IMR-90 (cell line): ENCODE data around the gene BCAR1. TPM values are rescaled to one million over a fixed set of nuclear protein-coding genes. Genes with fewer than 3 reads are reported as not detected.

ENCODE experiments used
- ATAC-seq: fragments of 200-7000 bp; cut with Tn5 transposase; 2 replicates; pipeline ENCODE4 v1.9.1; 2020; ENCODE audit warnings: low read depth, mild to moderate bottlenecking, moderate library complexity
- BruUV-seq: library from RNA; stranded (reverse); fragments of 400-500 nt; replicated peaks from 2 replicates; lab custom pipeline; 2021; lab: Mats Ljungman, UMichigan
- CTCF ChIA-PET: fragments of 300-600 bp; formaldehyde crosslinking; extraction: SDS; loops from one replicate; lab custom pipeline; 2021; ENCODE audit warnings: antibody characterized with exemption; lab: Yijun Ruan, JAX
- POLR2A ChIA-PET: fragments of 300-600 bp; sonication (Branson Sonifier 250); formaldehyde crosslinking; loops from one replicate; lab custom pipeline; 2022; ENCODE audit warnings: antibody characterized with exemption; ENCODE audit not compliant: unreplicated experiment; lab: Charles Lee
- DNase-seq: peaks from one replicate; pipeline ENCODE4 v3.0.0; 2013
- H2AFZ ChIP-seq: replicated peaks from 2 replicates; pipeline ENCODE3; 2013; ENCODE audit warnings: low read length, mild to moderate bottlenecking; ENCODE audit not compliant: poor library complexity
- H2AK5ac ChIP-seq: 2 replicates; pipeline ENCODE4 v1.6.1; 2013; ENCODE audit warnings: low read depth, low read length, inconsistent platforms
- H2AK9ac ChIP-seq: replicated peaks from 2 replicates; pipeline ENCODE3; 2013; ENCODE audit warnings: mild to moderate bottlenecking, low read depth, low read length, moderate library complexity; ENCODE audit not compliant: poor library complexity
- H2BK120ac ChIP-seq: 2 replicates; pipeline ENCODE4 v1.6.1; 2013; ENCODE audit warnings: low read depth, low read length, inconsistent platforms
- H2BK15ac ChIP-seq: 3 replicates; pipeline ENCODE4 v1.6.1; 2013; ENCODE audit warnings: low read depth, low read length, inconsistent platforms
- H2BK20ac ChIP-seq: 2 replicates; pipeline ENCODE4 v1.6.1; 2013; ENCODE audit warnings: low read depth, mild to moderate bottlenecking, inconsistent platforms, low read length, moderate library complexity
- H2BK5ac ChIP-seq: 2 replicates; pipeline ENCODE4 v1.6.1; 2013; ENCODE audit warnings: mild to moderate bottlenecking, low read depth, low read length, inconsistent platforms; ENCODE audit not compliant: poor library complexity, severe bottlenecking
- H3K14ac ChIP-seq: replicated peaks from 2 replicates; pipeline ENCODE4 v1.6.1; 2013; ENCODE audit warnings: low read depth, low read length, inconsistent platforms
- H3K18ac ChIP-seq: 2 replicates; pipeline ENCODE4 v1.6.1; 2013; ENCODE audit warnings: low read depth, low read length, control low read depth
- H3K23ac ChIP-seq: 2 replicates; pipeline ENCODE4 v1.6.1; 2013; ENCODE audit warnings: low read depth, low read length, inconsistent platforms
- H3K27ac ChIP-seq: 2 replicates; pipeline ENCODE4 v1.5.1; 2013; ENCODE audit warnings: mild to moderate bottlenecking, control low read depth, low read length; ENCODE audit not compliant: insufficient read depth
- H3K27me3 ChIP-seq: 2 replicates; pipeline ENCODE4 v1.6.1; 2013; ENCODE audit warnings: low read length; ENCODE audit not compliant: control insufficient read depth, insufficient read depth
- H3K36me3 ChIP-seq: 2 replicates; pipeline ENCODE4 v1.6.1; 2013; ENCODE audit warnings: low read length, mixed read lengths; ENCODE audit not compliant: control insufficient read depth, insufficient read depth
- H3K4ac ChIP-seq: 2 replicates; pipeline ENCODE4 v1.6.1; 2013; ENCODE audit warnings: low read depth, low read length, inconsistent platforms
- H3K4me1 ChIP-seq: 2 replicates; pipeline ENCODE4 v1.6.1; 2013; ENCODE audit warnings: low read length, mixed read lengths; ENCODE audit not compliant: control insufficient read depth, insufficient read depth
- H3K4me2 ChIP-seq: 2 replicates; pipeline ENCODE4 v1.6.1; 2013; ENCODE audit warnings: low read depth, mild to moderate bottlenecking, control low read depth, low read length, moderate library complexity
- H3K4me3 ChIP-seq: 2 replicates; pipeline ENCODE4 v1.5.1; 2013; ENCODE audit warnings: low read depth, mild to moderate bottlenecking, control low read depth, low read length, moderate library complexity; ENCODE audit not compliant: insufficient read depth
- H3K56ac ChIP-seq: 2 replicates; pipeline ENCODE4 v1.6.1; 2013; ENCODE audit warnings: low read length, inconsistent platforms; ENCODE audit not compliant: insufficient read depth; ENCODE audit errors: extremely low read depth
- H3K79me1 ChIP-seq, 2 experiments: 2 replicates each; pipeline ENCODE4 v1.6.1; 2013; ENCODE audit warnings: low read length in 2 of 2, inconsistent platforms in 1 of 2, low read depth in 1 of 2
- H3K9ac ChIP-seq: 2 replicates; pipeline ENCODE4 v1.6.1; 2013; ENCODE audit warnings: low read depth, low read length, control low read depth
- H3K9me1 ChIP-seq: 2 replicates; pipeline ENCODE4 v1.6.1; 2013; ENCODE audit warnings: low read length, inconsistent platforms; ENCODE audit not compliant: insufficient read depth
- H3K9me3 ChIP-seq: 2 replicates; pipeline ENCODE4 v1.6.1; 2013; ENCODE audit warnings: low read length; ENCODE audit not compliant: control insufficient read depth, insufficient read depth
- H4K20me1 ChIP-seq: 2 replicates; pipeline ENCODE4 v1.6.1; 2013; ENCODE audit warnings: low read length, inconsistent platforms; ENCODE audit not compliant: insufficient read depth
- H4K5ac ChIP-seq: 2 replicates; pipeline ENCODE4 v1.6.1; 2013; ENCODE audit warnings: mild to moderate bottlenecking, low read depth, low read length, control low read depth
- H4K8ac ChIP-seq, 2 experiments: 2 replicates each; pipeline ENCODE4 v1.6.1; 2013; ENCODE audit warnings: low read depth in 2 of 2, low read length in 2 of 2, control low read depth in 1 of 2, inconsistent platforms in 1 of 2
- H4K91ac ChIP-seq: 2 replicates; pipeline ENCODE4 v1.6.1; 2013; ENCODE audit warnings: low read depth, low read length, inconsistent platforms; ENCODE audit not compliant: insufficient read depth
- MXI1 ChIP-seq: IDR thresholded peaks from 2 replicates; pipeline ENCODE4 v1.6.1; 2012; ENCODE audit warnings: low read depth, mild to moderate bottlenecking, low read length, moderate library complexity, borderline replicate concordance
- NFE2L2 ChIP-seq: fragments of 150-350 bp; IDR thresholded peaks from 2 replicates; pipeline ENCODE4 v1.6.1; 2016; ENCODE audit warnings: low read depth, mild to moderate bottlenecking, low read length
- POLR2A ChIP-seq: IDR thresholded peaks from 2 replicates; pipeline ENCODE4 v1.6.1; 2012; ENCODE audit warnings: mild to moderate bottlenecking, low read depth, low read length
- RAD21 ChIP-seq: IDR thresholded peaks from 2 replicates; pipeline ENCODE4 v1.6.1; 2012; ENCODE audit warnings: low read length, improper control_type of control experiment
- WGBS, 2 experiments: methylation state at CpG; one replicate each; pipeline versions ENCODE4 v1.1.5 to v1.1.7; 2013; ENCODE audit warnings: missing lambda C conversion rate in 2 of 2; ENCODE audit not compliant: insufficient read length in 1 of 2; ENCODE audit errors: extremely low coverage in 2 of 2; 5-methylcytosine and 5-hydroxymethylcytosine counted together
- dilution Hi-C: fragments of 300-500 bp; cut with HindIII; formaldehyde crosslinking; loops from one replicate; pipeline ENCODE4 v1.14.3; 2018; ENCODE audit warnings: low sequenced_read_pairs; ENCODE audit not compliant: unreplicated experiment
- in situ Hi-C: fragments of 300-500 bp; cut with MboI; formaldehyde crosslinking; loops from 3 replicates; pipeline ENCODE4 v1.14.3; 2019; ENCODE audit warnings: low sequenced_read_pairs, inconsistent platforms, mixed read lengths
- intact Hi-C: fragments of 100-400 bp; cut with micrococcal nuclease; formaldehyde crosslinking; loops from 2 replicates; pipeline ENCODE4 v1.10.0; 2022
- polyA plus RNA-seq, 3 experiments: library from polyadenylated mRNA; depleted of rRNA; stranded (reverse); fragments of >200 nt; gene quantifications; 2 replicates each; pipeline ENCODE4 v1.2.3, GENCODE V29; 2012; ENCODE audit warnings: low replicate concordance in 1 of 3
- total RNA-seq: library from RNA; depleted of rRNA; stranded (reverse); fragments of >200 nt; gene quantifications from 2 replicates; pipeline ENCODE4 v1.2.3, GENCODE V29; 2012

BCAR1 gene
- total and polyA plus RNA-seq, 2 of the 4 experiments (the other 2 are of a cell fraction), result 18.1 to 99.4 TPM

- peaks cover 35% of the 10 kb centered on the region for H3K36me3 ChIP-seq
- in situ Hi-C loops (no loop called here), intact Hi-C loops (no loop called here), dilution Hi-C loops (no loop called here)
- ChIA-PET CTCF (no interaction called here), POLR2A (no interaction called here)
- H3K56ac ChIP-seq, result no peak overlapping the region
- H3K4ac ChIP-seq, result no peak overlapping the region
- no TSS peak for BruUV-seq
- no peak overlapping the region for H2BK5ac ChIP-seq
- no peak overlapping the region for H2BK120ac ChIP-seq
- no peak overlapping the region for H4K5ac ChIP-seq
- H4K20me1 ChIP-seq, result peaks cover 67% of the 10 kb centered on the region
- no peak overlapping the region for H3K9ac ChIP-seq
- TF ChIP-seq MXI1 (no peak), NFE2L2 (no peak), POLR2A (no peak), RAD21 (no peak)
- no peak overlapping the region for H2BK20ac ChIP-seq
- no peaks in the 10 kb centered on the region for H3K27me3 ChIP-seq
- H4K8ac ChIP-seq, result no peak overlapping the region
- no peak overlapping the region for H3K4me3 ChIP-seq
- H2AFZ ChIP-seq, result peak overlapping the region; percentile 39
- H3K9me1 ChIP-seq, result peaks cover 6% of the 10 kb centered on the region; the same call in 1 of the 2 replicates
- H3K79me1 ChIP-seq, result peaks cover 5 to 52% of the 10 kb centered on the region in 2 experiments; a peak in 3 of 4 replicates
- no peak overlapping the region for H3K27ac ChIP-seq
- H2AK9ac ChIP-seq, result peak overlapping the region; percentile 23
- no peak overlapping the region for H3K23ac ChIP-seq
- ATAC-seq (no peak), DNase-seq (no peak)
- no peak overlapping the region for H3K14ac ChIP-seq
- 78% methylated on average over 7 of the region's 22 CpGs; no CpG with 5 or more reads in 1 of the 2 experiments for WGBS, 2 experiments
- H2AK5ac ChIP-seq, result no peak overlapping the region
- H3K4me1 ChIP-seq, result no peaks in the 10 kb centered on the region
- no peak overlapping the region for H2BK15ac ChIP-seq
- H3K9me3 ChIP-seq, result no peaks in the 10 kb centered on the region
- no peak overlapping the region for H4K91ac ChIP-seq
- no peak overlapping the region for H3K18ac ChIP-seq
- no peak overlapping the region for H3K4me2 ChIP-seq
Measured at GRCh38 chr16:75226550-75227360, 24.7 kb downstream of the BCAR1 start.
